ENCODE measurements around the gene CTIF. TPM values are rescaled to one million over a fixed set of nuclear protein-coding genes. Genes with fewer than 3 reads are reported as not detected.

The CTIF gene
- total and polyA plus RNA-seq, 4 donors = 10.6 to 26.7 (median 12.3) TPM

- Histone ChIP-seq H3K4me3 (ENCODE audit: low read depth in 1 of 3, low read length in 3 of 3) (no peak overlapping the region), H3K36me3 (ENCODE audit: control insufficient read depth in 4 of 4, insufficient read depth in 3 of 4, low read depth in 1 of 4, low read length in 3 of 4) (no peaks in the 10 kb centered on the region), H3K9me3 (ENCODE audit: control insufficient read depth in 4 of 4, low read length in 3 of 4) (no peaks in the 10 kb centered on the region), H3K4me1 (ENCODE audit: control insufficient read depth in 4 of 4, insufficient read depth in 4 of 4, low read length in 3 of 4) (peaks cover 2 to 8% (median 4%) of the 10 kb centered on the region in 4 donors), H3K27me3 (ENCODE audit: control insufficient read depth in 4 of 4, insufficient read depth in 4 of 4, low read length in 3 of 4) (no peaks in the 10 kb centered on the region), H3K27ac (ENCODE audit: low read depth in 1 of 2, low read length in 2 of 2) (no peak overlapping the region), H3K9ac (ENCODE audit: low read depth in 1 of 2, low read length in 2 of 2) (no peak overlapping the region)
- 98% methylated on average over 4 of the region's 4 CpGs for WGBS
- TF ChIP-seq GABPA (IDR thresholded peaks at IDR 0.05 in 1 of 2, conservative IDR thresholded peaks at IDR 0.05 in 1 of 2) = no peak
- no peak for DNase-seq (ENCODE audit: low spot score)
These were observed 352.9 kb downstream of the CTIF start for GRCh38 chr18:48891721-48892120.

GRCh38 chr18:48892146-48892855 lies 353.5 kb downstream of the CTIF start:
- Histone ChIP-seq H3K4me1 (ENCODE audit: control insufficient read depth in 4 of 4, insufficient read depth in 4 of 4, low read length in 3 of 4) (peaks cover 2 to 11% (median 4%) of the 10 kb centered on the region in 4 donors), H3K36me3 (ENCODE audit: control insufficient read depth in 4 of 4, insufficient read depth in 3 of 4, low read depth in 1 of 4, low read length in 3 of 4) (no peaks in the 10 kb centered on the region), H3K9me3 (ENCODE audit: control insufficient read depth in 4 of 4, low read length in 3 of 4) (no peaks in the 10 kb centered on the region), H3K9ac (ENCODE audit: low read depth in 1 of 2, low read length in 2 of 2) (no peak overlapping the region), H3K27ac (ENCODE audit: low read depth in 1 of 2, low read length in 2 of 2) (no peak overlapping the region), H3K4me3 (ENCODE audit: low read depth in 1 of 3, low read length in 3 of 3) (no peak overlapping the region), H3K27me3 (ENCODE audit: control insufficient read depth in 4 of 4, insufficient read depth in 4 of 4, low read length in 3 of 4) (no peaks in the 10 kb centered on the region)
- TF ChIP-seq ATF3 (IDR thresholded peaks at IDR 0.05) (no peak), JUND (IDR thresholded peaks at IDR 0.05) (no peak), FOXA1 (IDR thresholded peaks at IDR 0.05) (no peak), EGR1 (IDR thresholded peaks at IDR 0.05; ENCODE audit: low read depth in 2 of 2) (no peak), SP1 (IDR thresholded peaks at IDR 0.05) (no peak), RAD21 (IDR thresholded peaks at IDR 0.05) (no peak), GABPA (IDR thresholded peaks at IDR 0.05 in 1 of 2, conservative IDR thresholded peaks at IDR 0.05 in 1 of 2) (no peak), NR2F2 (IDR thresholded peaks at IDR 0.05) (no peak), MAX (IDR thresholded peaks at IDR 0.05) (no peak), CTCF (IDR thresholded peaks at IDR 0.05; ENCODE audit: low read depth, low read length, missing input control) (no peak), REST (IDR thresholded peaks at IDR 0.05) (no peak), HNF4A (conservative IDR thresholded peaks at IDR 0.05) (no peak)
- 93% methylated on average over 22 of the region's 22 CpGs for whole genome bisulfite sequencing
- DNase-seq (ENCODE audit: low spot score) = no peak

All from liver (tissue), 9 donors.